B cell (primary cell): Measurements from ENCODE around the gene COL3A1. TPM values are rescaled to one million over a fixed set of nuclear protein-coding genes. Genes with fewer than 3 reads are reported as not detected.

ENCODE experiments used
- ATAC-seq: fragments of 200-7000 bp; cut with Tn5 transposase; one replicate; pipeline ENCODE4 v1.10.0; 2021; ENCODE audit warnings: low read depth, mild to moderate bottlenecking, moderate number of reproducible peaks, moderate library complexity
- CTCF ChIA-PET: fragments of 350-600 bp; sonication (Branson Sonifier 250); formaldehyde crosslinking; loops from one replicate; lab custom pipeline; 2021; ENCODE audit warnings: antibody characterized with exemption, inconsistent platforms; lab: Charles Lee
- POLR2A ChIA-PET: fragments of 350-600 bp; sonication (Branson Sonifier 250); formaldehyde crosslinking; loops from one replicate; lab custom pipeline; 2021; ENCODE audit warnings: antibody characterized with exemption; lab: Charles Lee
- DNase-seq: peaks from one replicate; pipeline ENCODE4 v3.0.0; 2013
- H2AFZ ChIP-seq: 2 replicates; pipeline ENCODE4 v1.6.1; 2012; ENCODE audit warnings: mild to moderate bottlenecking, low read depth, low read length; ENCODE audit not compliant: insufficient read depth, poor library complexity, severe bottlenecking
- H3K27ac ChIP-seq, 2 donors: 1 replicate in 1 of 2; 2 replicates in 1 of 2; pipeline ENCODE4 v1.5.1; 2012 to 2013; ENCODE audit warnings: low read length in 2 of 2, mild to moderate bottlenecking in 2 of 2, moderate library complexity in 1 of 2
- H3K27me3 ChIP-seq, 4 experiments: fragments of 200-600 bp in 1 of 4; sonication (generic) in 1 of 4; replicated peaks in 1 of 4; 1 replicate in 2 of 4; 2 replicates in 2 of 4; pipeline versions ENCODE4 v1.6.1 to v1.7.0; 2013 to 2016; ENCODE audit warnings: low read length in 3 of 4, mild to moderate bottlenecking in 2 of 4, mixed read lengths in 1 of 4, moderate library complexity in 1 of 4; ENCODE audit not compliant: insufficient read depth in 4 of 4, control insufficient read depth in 3 of 4; ENCODE audit errors: control extremely low read depth in 1 of 4
- H3K36me3 ChIP-seq, 2 experiments: replicated peaks in 1 of 2; 1 replicate in 1 of 2; 2 replicates in 1 of 2; pipeline versions ENCODE4 v1.6.1 to v1.7.1; 2013; ENCODE audit warnings: low read length in 1 of 2; ENCODE audit not compliant: insufficient read depth in 2 of 2, control insufficient read depth in 1 of 2; ENCODE audit errors: control extremely low read depth in 1 of 2, extremely low read depth in 1 of 2
- H3K4me1 ChIP-seq, 2 donors: fragments of 200-600 bp in 1 of 2; sonication (generic) in 1 of 2; 1 replicate in 1 of 2; 2 replicates in 1 of 2; pipeline versions ENCODE4 v1.5.1 to v1.6.1; 2013 to 2017; ENCODE audit warnings: low read length in 2 of 2; ENCODE audit not compliant: control insufficient read depth in 2 of 2, insufficient read depth in 2 of 2
- H3K4me2 ChIP-seq: replicated peaks from 2 replicates; pipeline ENCODE3; 2012; ENCODE audit warnings: mild to moderate bottlenecking, low read depth, low read length; ENCODE audit not compliant: poor library complexity, severe bottlenecking
- H3K4me3 ChIP-seq, 5 experiments: fragments of 200-600 bp in 1 of 5; sonication (generic) in 1 of 5; 1 replicate in 3 of 5; 2 replicates in 2 of 5; pipeline versions ENCODE4 v1.5.1 to v1.7.0; 2011 to 2016; ENCODE audit warnings: low read length in 4 of 5, mild to moderate bottlenecking in 4 of 5, low read depth in 2 of 5, control low read depth in 1 of 5, moderate library complexity in 1 of 5; ENCODE audit not compliant: insufficient read depth in 1 of 5; ENCODE audit errors: control extremely low read depth in 1 of 5, extremely low read depth in 1 of 5
- H3K79me2 ChIP-seq: fragments of 200-600 bp; sonication (generic); one replicate; pipeline ENCODE4 v1.6.0; 2016; ENCODE audit warnings: low read length; ENCODE audit not compliant: control insufficient read depth, insufficient read depth
- H3K9ac ChIP-seq: fragments of 200-600 bp; sonication (generic); 2 replicates; pipeline ENCODE4 v1.6.1; 2017; ENCODE audit warnings: mild to moderate bottlenecking, low read length, moderate library complexity
- H3K9me3 ChIP-seq, 3 donors: one replicate each; pipeline versions ENCODE4 v1.6.1 to v1.7.1; 2013; ENCODE audit warnings: low read length in 2 of 3; ENCODE audit not compliant: control insufficient read depth in 2 of 3, insufficient read depth in 1 of 3; ENCODE audit errors: control extremely low read depth in 1 of 3
- H4K20me1 ChIP-seq: 2 replicates; pipeline ENCODE4 v1.6.0; 2012; ENCODE audit warnings: mild to moderate bottlenecking, low read length; ENCODE audit not compliant: insufficient read depth, control insufficient read depth, poor library complexity, severe bottlenecking
- H3K27ac Mint-ChIP-seq: one replicate; pipeline ENCODE4 v1.8.0; 2021; ENCODE audit warnings: mixed read lengths
- H3K27me3 Mint-ChIP-seq: one replicate; pipeline ENCODE4 v1.8.0; 2021; ENCODE audit warnings: mixed read lengths
- H3K4me1 Mint-ChIP-seq: one replicate; pipeline ENCODE4 v1.8.0; 2021; ENCODE audit warnings: mixed read lengths
- H3K4me3 Mint-ChIP-seq: one replicate; pipeline ENCODE4 v1.8.0; 2021; ENCODE audit warnings: mixed read lengths
- H3K9me3 Mint-ChIP-seq: one replicate; pipeline ENCODE4 v1.8.0; 2022; ENCODE audit warnings: mixed read lengths; ENCODE audit not compliant: insufficient read depth
- CTCF ChIP-seq: fragments of 200-600 bp; IDR thresholded peaks from one replicate; pipeline ENCODE4 v1.8.0; 2022; ENCODE audit warnings: antibody characterized with exemption, mild to moderate bottlenecking
- EZH2 ChIP-seq: IDR thresholded peaks from 2 replicates; pipeline ENCODE4 v1.6.1; 2012; ENCODE audit warnings: borderline replicate concordance, low read depth, mild to moderate bottlenecking, moderate library complexity, low read length; ENCODE audit not compliant: insufficient read depth, poor library complexity, severe bottlenecking
- WGBS: methylation state at CpG from one replicate; pipeline ENCODE4 v1.1.5; 2013; ENCODE audit warnings: missing lambda C conversion rate; ENCODE audit not compliant: insufficient coverage; 5-methylcytosine and 5-hydroxymethylcytosine counted together
- intact Hi-C: fragments of 100-400 bp; cut with micrococcal nuclease; formaldehyde crosslinking; loops from one replicate; pipeline ENCODE4 v1.10.0; 2022
- polyA plus RNA-seq: library from polyadenylated mRNA; depleted of rRNA; stranded (reverse); fragments of >200 nt; gene quantifications from 2 replicates; pipeline ENCODE4 v1.2.3, GENCODE V29; 2012
- total RNA-seq, 2 donors: library from RNA; stranded (reverse); fragments of 120-200 nt in 1 of 2; gene quantifications; 1 replicate in 1 of 2; 2 replicates in 1 of 2; pipeline versions ENCODE4 v1.2.3 to v1.2.4, GENCODE V29; 2013 to 2022

COL3A1 gene
- total and polyA plus RNA-seq, 2 donors (not counting 1 experiment from before 2014, with no cell fraction given), result not detected

- no peaks in the 10 kb centered on the region for H3K9me3 ChIP-seq
- no CpG with 5 or more reads among the region's 4 CpGs for WGBS
- Mint-ChIP-seq H3K4me3 (no peak overlapping the region), H3K27ac (no peak overlapping the region), H3K9me3 (no peaks in the 10 kb centered on the region), H3K4me1 (no peaks in the 10 kb centered on the region), H3K27me3 (no peaks in the 10 kb centered on the region)
- POLR2A ChIA-PET, result no interaction called here
- no peak overlapping the region for H3K27ac ChIP-seq
- no peak overlapping the region for H2AFZ ChIP-seq
- H3K4me1 ChIP-seq, result no peaks in the 10 kb centered on the region
- no peaks in the 10 kb centered on the region for H4K20me1 ChIP-seq
- H3K79me2 ChIP-seq, result no peaks in the 10 kb centered on the region
- CTCF ChIA-PET, result no interaction called here
- no peak overlapping the region for H3K4me3 ChIP-seq
- no peaks in the 10 kb centered on the region for H3K27me3 ChIP-seq
- no peak for ATAC-seq
- intact Hi-C loops, result no loop called here
- no peaks in the 10 kb centered on the region for H3K36me3 ChIP-seq
- no peak overlapping the region for H3K9ac ChIP-seq
- H3K4me2 ChIP-seq, result no peak overlapping the region
- TF ChIP-seq CTCF, result no peak
- no peak for TF ChIP-seq EZH2
- no peak for DNase-seq
Observed at GRCh38 chr2:188986839-188987238, 12.7 kb downstream of the COL3A1 start.

GRCh38 chr2:188993247-188993646, 19.1 kb downstream of the COL3A1 start:
- H3K27me3 ChIP-seq, result no peaks in the 10 kb centered on the region
- no peak overlapping the region for H3K4me2 ChIP-seq
- no peaks in the 10 kb centered on the region for H3K4me1 ChIP-seq
- H3K27ac ChIP-seq, result no peak overlapping the region
- no peaks in the 10 kb centered on the region for H3K9me3 ChIP-seq
- intact Hi-C loops, result no loop called here
- no peak overlapping the region for H3K9ac ChIP-seq
- no peak overlapping the region for H3K4me3 Mint-ChIP-seq
- H3K4me1 Mint-ChIP-seq, result no peaks in the 10 kb centered on the region
- H4K20me1 ChIP-seq, result no peaks in the 10 kb centered on the region
- H3K4me3 ChIP-seq, result no peak overlapping the region
- no peaks in the 10 kb centered on the region for H3K79me2 ChIP-seq
- H3K36me3 ChIP-seq, result no peaks in the 10 kb centered on the region
- H3K9me3 Mint-ChIP-seq, result no peaks in the 10 kb centered on the region
- ChIA-PET POLR2A (no interaction called here), CTCF (no interaction called here)
- no peak for TF ChIP-seq CTCF
- no peak for TF ChIP-seq EZH2
- WGBS, result no CpG with 5 or more reads among the region's 1 CpG
- no peaks in the 10 kb centered on the region for H3K27me3 Mint-ChIP-seq
- ATAC-seq, result no peak
- H3K27ac Mint-ChIP-seq, result no peak overlapping the region
- H2AFZ ChIP-seq, result no peak overlapping the region
- DNase-seq, result no peak
